PC-9 (cell line): Measurements from ENCODE around the gene TES.

Source experiments
- CTCF ChIP-seq: fragments of 200-600 bp; sonication (generic); conservative IDR thresholded peaks from 2 replicates; pipeline ENCODE4 v1.6.1; 2017; ENCODE audit warnings: mixed run types, antibody characterized with exemption, mild to moderate bottlenecking, moderate library complexity
- EZH2 ChIP-seq: fragments of 200-600 bp; sonication (generic); IDR thresholded peaks from 2 replicates; pipeline ENCODE4 v1.8.0; 2017; ENCODE audit warnings: antibody characterized with exemption, low read depth

DNA sequence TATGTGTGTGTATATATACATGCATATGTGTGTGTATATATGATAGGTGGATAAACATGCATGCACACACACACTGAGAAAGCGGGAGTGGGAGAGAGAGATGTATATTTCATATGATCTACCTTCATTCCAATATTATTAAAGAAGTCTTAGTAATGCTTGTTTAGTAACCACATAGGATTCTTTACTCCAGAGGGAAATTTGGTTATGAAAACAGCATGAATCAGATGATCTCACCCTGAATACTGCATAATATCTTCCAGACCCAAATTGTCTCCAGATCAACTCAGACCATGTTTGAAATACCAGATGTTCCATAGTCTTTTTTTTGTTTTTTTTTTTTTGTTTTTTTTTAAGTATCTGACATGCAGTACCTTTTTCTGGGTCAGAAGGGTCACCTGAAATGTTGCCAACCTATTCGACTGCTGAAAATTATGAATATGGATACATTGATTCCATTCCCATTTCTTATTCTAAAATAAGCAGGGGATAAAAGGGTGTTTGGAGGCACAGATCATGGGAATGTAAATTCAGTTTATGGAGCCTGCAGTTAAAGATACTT lies 17.4 kb downstream of the TES start:
- TF ChIP-seq EZH2 (no peak), CTCF (no peak)
